PFSK-1 (cell line): Measurements from ENCODE around the gene ERC2.

Experiments used
- FOXP2 ChIP-seq: optimal IDR thresholded peaks from 2 replicates; pipeline ENCODE3; 2011; ENCODE audit warnings: borderline replicate concordance, control low read depth, inconsistent platforms; ENCODE audit not compliant: insufficient read depth; ENCODE audit errors: extremely low read length, extremely low read depth
- POLR2AphosphoS5 ChIP-seq: IDR thresholded peaks from 2 replicates; pipeline ENCODE4 v1.6.1; 2012; ENCODE audit warnings: low read depth, mild to moderate bottlenecking, control low read depth, low read length, moderate library complexity
- REST ChIP-seq, 2 experiments: IDR thresholded peaks; 2 replicates each; pipeline versions ENCODE4 v1.6.1 to v1.8.0; 2011 to 2012; ENCODE audit warnings: low read depth in 2 of 2, low read length in 2 of 2, control low read depth in 1 of 2, inconsistent platforms in 1 of 2, mild to moderate bottlenecking in 1 of 2, moderate library complexity in 1 of 2; ENCODE audit not compliant: insufficient read depth in 1 of 2
- SIN3A ChIP-seq: IDR thresholded peaks from 2 replicates; pipeline ENCODE4 v1.6.1; 2012; ENCODE audit warnings: mild to moderate bottlenecking, low read length, moderate library complexity, borderline replicate concordance; ENCODE audit not compliant: insufficient read depth
- TAF1 ChIP-seq: IDR thresholded peaks from 2 replicates; pipeline ENCODE4 v1.6.1; 2012; ENCODE audit warnings: low read length, control low read depth, borderline replicate concordance; ENCODE audit not compliant: insufficient read depth

The ERC2 gene

GRCh38 chr3:55702822-55703221 is 765.4 kb downstream of the ERC2 start:
- TF ChIP-seq POLR2AphosphoS5 (no peak), FOXP2 (no peak), SIN3A (no peak), TAF1 (no peak), REST (IDR thresholded peaks at IDR 0.05; ENCODE audit: insufficient read depth in 1 of 2, low read depth in 2 of 2, low read length in 2 of 2) (no peak)

GRCh38 chr3:55701997-55702396 is 766.3 kb downstream of the ERC2 start:
- TF ChIP-seq POLR2AphosphoS5, result no peak
- TF ChIP-seq REST (IDR thresholded peaks at IDR 0.05; ENCODE audit: insufficient read depth in 1 of 2, low read depth in 2 of 2, low read length in 2 of 2), result no peak
- no peak for TF ChIP-seq FOXP2
- TF ChIP-seq SIN3A, result no peak
- TF ChIP-seq TAF1, result no peak

GRCh38 chr3:55698831-55699230 is 769.4 kb downstream of the ERC2 start:
- TF ChIP-seq TAF1 (no peak), POLR2AphosphoS5 (no peak), SIN3A (no peak), FOXP2 (no peak), REST (IDR thresholded peaks at IDR 0.05; ENCODE audit: insufficient read depth in 1 of 2, low read depth in 2 of 2, low read length in 2 of 2) (no peak)

GRCh38 chr3:55697177-55697865 is 770.9 kb downstream of the ERC2 start:
- TF ChIP-seq FOXP2 (no peak), SIN3A (no peak), TAF1 (no peak), POLR2AphosphoS5 (no peak)

GRCh38 chr3:55692957-55693558 is 775.2 kb downstream of the ERC2 start:
- TF ChIP-seq POLR2AphosphoS5 (no peak), REST (IDR thresholded peaks at IDR 0.05; ENCODE audit: insufficient read depth in 1 of 2, low read depth in 2 of 2, low read length in 2 of 2) (no peak), FOXP2 (no peak), TAF1 (no peak), SIN3A (no peak)
